ENCODE results near the gene ZDBF2. TPM values are rescaled to one million over a fixed set of nuclear protein-coding genes. Genes with fewer than 3 reads are reported as not detected.

Gene ZDBF2
- 6.6 and 7.0 TPM in 2 replicates for total RNA-seq

GRCh38 chr2:206274434-206275311, at the start of gene ZDBF2:
ZDBF2 (plus strand) TSS chr2:206274663; CDS start chr2:206281850, 7,187 bp downstream.

Small RNA genes lying within 50 kb of the gene (small RNA-seq; reads per million reads assigned to genes)
- gene HMGN1P6 (not detected), gene RN7SKP260 (not detected)

Other genes with a start within 250 kb of the ZDBF2 start
- gene INO80D, start 188.5 kb upstream of the ZDBF2 start, total RNA-seq = 6.6 and 7.6 TPM in 2 replicates
- 83.0 and 95.2 TPM in 2 replicates for gene NDUFS1, start 115.2 kb upstream of the ZDBF2 start, total RNA-seq
- gene EEF1B2, start 114.8 kb upstream of the ZDBF2 start, total RNA-seq = 467 and 978 TPM in 2 replicates
- gene ADAM23, start 168.9 kb downstream of the ZDBF2 start, total RNA-seq = 3.1 and 3.7 TPM in 2 replicates

Data from subcutaneous preadipocyte (primary cell).